GM18867 (cell line): Measurements from ENCODE around the gene DHRS7.

ENCODE experiments used
- ATAC-seq: cut with Tn5 transposase; IDR thresholded peaks from one replicate; pipeline ENCODE4 v1.9.1; 2021; ENCODE audit warnings: mild to moderate bottlenecking, moderate library complexity; ENCODE audit not compliant: unreplicated experiment

Gene DHRS7

GRCh38 chr14:60184905-60185555 lies 19.8 kb upstream of the DHRS7 start:
- no peak for ATAC-seq

- ATAC-seq = peak; percentile 59
Measured at GRCh38 chr14:60184146-60184904, 19.1 kb upstream of the DHRS7 start.

- ATAC-seq = peak; percentile 43
Measured at GRCh38 chr14:60183741-60184140, 18.5 kb upstream of the DHRS7 start.

- no peak for ATAC-seq
Measured at GRCh38 chr14:60183138-60183537, 17.9 kb upstream of the DHRS7 start.

- no peak for ATAC-seq
Measured at GRCh38 chr14:60179431-60179869, 14.3 kb upstream of the DHRS7 start.

- ATAC-seq = no peak
Measured at GRCh38 chr14:60178820-60179219, 13.6 kb upstream of the DHRS7 start.

- ATAC-seq = no peak
Measured at GRCh38 chr14:60178164-60178563, 13.0 kb upstream of the DHRS7 start.

GRCh38 chr14:60175255-60175902 lies 10.2 kb upstream of the DHRS7 start:
- ATAC-seq = no peak

GRCh38 chr14:60174352-60175254 lies 9.4 kb upstream of the DHRS7 start:
- ATAC-seq = no peak

GRCh38 chr14:60171690-60172089 lies 6.5 kb upstream of the DHRS7 start:
- no peak for ATAC-seq

GRCh38 chr14:60170948-60171347 lies 5.8 kb upstream of the DHRS7 start:
- ATAC-seq = no peak

GRCh38 chr14:60169722-60170121 lies 4.5 kb upstream of the DHRS7 start:
- no peak for ATAC-seq

- ATAC-seq = no peak
Measured at GRCh38 chr14:60166142-60166541, 944 bp upstream of the DHRS7 start.

- no peak for ATAC-seq
Measured at GRCh38 chr14:60165547-60165876, 314 bp upstream of the DHRS7 start.

GRCh38 chr14:60164404-60164711 lies 840 bp downstream of the DHRS7 start:
- peak; percentile 11 for ATAC-seq

GRCh38 chr14:60163693-60164092 lies 1.5 kb downstream of the DHRS7 start:
- ATAC-seq = no peak

GRCh38 chr14:60161196-60162107 lies 3.7 kb downstream of the DHRS7 start:
- no peak for ATAC-seq

GRCh38 chr14:60160422-60160821 lies 4.8 kb downstream of the DHRS7 start:
- ATAC-seq = no peak

GRCh38 chr14:60154671-60155070 lies 10.5 kb downstream of the DHRS7 start:
- ATAC-seq = no peak

- no peak for ATAC-seq
Measured at GRCh38 chr14:60153991-60154390, 11.2 kb downstream of the DHRS7 start.
